Stimulated activated CD4-positive, alpha-beta T cell treated with anti-CD3 and anti-CD28 coated beads, TNF-alpha, amount 100 ng/mL, for 24 hours (primary cell): ENCODE data around the gene PIM3.

Experiments used
- DNase-seq, 3 experiments: peaks; one replicate each; pipeline ENCODE4 v3.0.0-alpha.2; 2020; ENCODE audit warnings: low read depth in 3 of 3

Gene PIM3

GRCh38 chr22:49928185-49928495, 32.4 kb upstream of the PIM3 start:
- no peak for DNase-seq

GRCh38 chr22:49928555-49929210, 31.9 kb upstream of the PIM3 start:
- DNase-seq, result no peak

GRCh38 chr22:49929211-49929979, 31.2 kb upstream of the PIM3 start:
- peak; percentile 57 to 74 (median 69) for DNase-seq

GRCh38 chr22:49929994-49930575, 30.5 kb upstream of the PIM3 start:
- DNase-seq, result no peak

- peak in 2 of 3 experiments; percentile 34 to 49 for DNase-seq
These were observed 29.8 kb upstream of the PIM3 start for GRCh38 chr22:49930596-49931412.

- no peak for DNase-seq
These were observed 27.1 kb upstream of the PIM3 start for GRCh38 chr22:49933236-49934159.

GRCh38 chr22:49934160-49934890, 26.2 kb upstream of the PIM3 start:
- no peak for DNase-seq

GRCh38 chr22:49934891-49935557, 25.5 kb upstream of the PIM3 start:
- peak; percentile 68 to 92 (median 78) for DNase-seq

GRCh38 chr22:49935561-49935960, 25.0 kb upstream of the PIM3 start:
- DNase-seq, result no peak

- peak; percentile 84 to 99 (median 89) for DNase-seq
These were observed 24.3 kb upstream of the PIM3 start for GRCh38 chr22:49936018-49936972.

GRCh38 chr22:49936973-49937757, 23.4 kb upstream of the PIM3 start:
- DNase-seq, result no peak

GRCh38 chr22:49937758-49938564, 22.6 kb upstream of the PIM3 start:
- no peak for DNase-seq

GRCh38 chr22:49938565-49939136, 21.9 kb upstream of the PIM3 start:
- no peak for DNase-seq

GRCh38 chr22:49941507-49942316, 18.9 kb upstream of the PIM3 start:
- DNase-seq, result no peak

GRCh38 chr22:49942565-49943404, 17.8 kb upstream of the PIM3 start:
- DNase-seq, result no peak
